Endothelial cell of umbilical vein (primary cell): ENCODE data around the gene NTMT1. TPM values are rescaled to one million over a fixed set of nuclear protein-coding genes. Genes with fewer than 3 reads are reported as not detected.
A peak's percentile ranks its signal among the peaks of the same experiment; 100 is the strongest.

Experiments
- BruUV-seq: library from RNA; stranded (reverse); fragments of 400-500 nt; replicated peaks from 2 replicates; lab custom pipeline; 2021; lab: Mats Ljungman, UMichigan
- CTCF ChIA-PET: fragments of 300-600, 350-600 bp; sonication (Branson Sonifier 250); formaldehyde crosslinking; loops from one replicate; lab custom pipeline; 2021; ENCODE audit warnings: antibody characterized with exemption, inconsistent platforms; lab: Charles Lee
- POLR2A ChIA-PET: fragments of 300-600, 350-600 bp; sonication (Branson Sonifier 250); formaldehyde crosslinking; loops from one replicate; lab custom pipeline; 2021; ENCODE audit warnings: antibody characterized with exemption, inconsistent platforms; lab: Charles Lee
- DNase-seq: peaks from one replicate; pipeline ENCODE4 v3.0.0-alpha.2; 2011; ENCODE audit warnings: low read depth, low spot score
- FAIRE-seq: peaks from 2 replicates; lab custom pipeline; 2011; peaks lifted over from hg19 to GRCh38; lab: Jason Lieb, UNC
- H2AFZ ChIP-seq: 2 replicates; pipeline ENCODE4 v1.6.0; 2012; ENCODE audit warnings: low read depth, low read length, control low read depth, inconsistent platforms
- H3K27ac ChIP-seq: 2 replicates; pipeline ENCODE4 v1.5.1; 2011; ENCODE audit warnings: low read depth, mild to moderate bottlenecking, control low read depth, low read length, moderate library complexity; ENCODE audit not compliant: insufficient read depth
- H3K27me3 ChIP-seq, 2 experiments: 2 replicates each; pipeline versions ENCODE4 v1.6.0 to v1.6.1; 2011; ENCODE audit warnings: low read length in 2 of 2, mixed read lengths in 1 of 2; ENCODE audit not compliant: control insufficient read depth in 2 of 2, insufficient read depth in 2 of 2
- H3K36me3 ChIP-seq, 2 experiments: 2 replicates in 1 of 2; 3 replicates in 1 of 2; pipeline ENCODE4 v1.5.1; 2011; ENCODE audit warnings: low read length in 2 of 2, mild to moderate bottlenecking in 1 of 2, moderate library complexity in 1 of 2; ENCODE audit not compliant: control insufficient read depth in 2 of 2, insufficient read depth in 2 of 2; ENCODE audit errors: extremely low read depth in 1 of 2
- H3K4me1 ChIP-seq: 3 replicates; pipeline ENCODE4 v1.5.1; 2011; ENCODE audit warnings: mild to moderate bottlenecking, low read length; ENCODE audit not compliant: control insufficient read depth, insufficient read depth; ENCODE audit errors: extremely low read depth
- H3K4me2 ChIP-seq: 2 replicates; pipeline ENCODE4 v1.6.1; 2011; ENCODE audit warnings: low read length, control low read depth, mixed read lengths; ENCODE audit not compliant: insufficient read depth
- H3K4me3 ChIP-seq, 3 experiments: fragments of 200-600 bp in 1 of 3; sonication (generic), shearing (Covaris generic) in 1 of 3; replicated peaks in 1 of 3; 2 replicates each; pipeline ENCODE4 v1.5.1; 2011 to 2016; ENCODE audit warnings: control low read depth in 3 of 3, low read length in 3 of 3, mild to moderate bottlenecking in 2 of 3, inconsistent platforms in 1 of 3, low read depth in 1 of 3, moderate library complexity in 1 of 3; ENCODE audit not compliant: insufficient read depth in 1 of 3
- H3K79me2 ChIP-seq: 2 replicates; pipeline ENCODE4 v1.6.0; 2012; ENCODE audit warnings: low read length, inconsistent platforms; ENCODE audit not compliant: control insufficient read depth, insufficient read depth
- H3K9ac ChIP-seq: replicated peaks from 2 replicates; pipeline ENCODE3; 2011; ENCODE audit warnings: low read length, control low read depth; ENCODE audit not compliant: insufficient read depth; ENCODE audit errors: extremely low read depth
- H3K9me1 ChIP-seq: replicated peaks from 3 replicates; pipeline ENCODE4 v1.6.0; 2011; ENCODE audit warnings: mild to moderate bottlenecking, low read length; ENCODE audit not compliant: control insufficient read depth, insufficient read depth; ENCODE audit errors: extremely low read depth
- H3K9me3 ChIP-seq: replicated peaks from 2 replicates; pipeline ENCODE4 v1.5.1; 2012; ENCODE audit warnings: low read length, inconsistent platforms; ENCODE audit not compliant: control insufficient read depth, insufficient read depth
- H4K20me1 ChIP-seq: replicated peaks from 2 replicates; pipeline ENCODE3; 2011; ENCODE audit warnings: mild to moderate bottlenecking, low read length; ENCODE audit not compliant: control insufficient read depth, insufficient read depth; ENCODE audit errors: extremely low read depth
- EZH2 ChIP-seq: IDR thresholded peaks from 2 replicates; pipeline ENCODE4 v1.6.1; 2012; ENCODE audit warnings: borderline replicate concordance, low read depth, mild to moderate bottlenecking, moderate library complexity, low read length, inconsistent platforms; ENCODE audit not compliant: severe bottlenecking
- FOS ChIP-seq: IDR thresholded peaks from 2 replicates; pipeline ENCODE4 v1.6.1; 2011; ENCODE audit warnings: mild to moderate bottlenecking, low read length, moderate library complexity, borderline replicate concordance; ENCODE audit not compliant: insufficient read depth
- GATA2 ChIP-seq: IDR thresholded peaks from 2 replicates; pipeline ENCODE4 v1.7.0; 2011; ENCODE audit warnings: low read depth, mild to moderate bottlenecking, moderate library complexity, mixed read lengths, low read length; ENCODE audit not compliant: insufficient read length, insufficient read depth
- JUN ChIP-seq: IDR thresholded peaks from 2 replicates; pipeline ENCODE4 v1.6.1; 2011; ENCODE audit warnings: borderline replicate concordance, low read depth; ENCODE audit not compliant: insufficient read length, insufficient read depth
- MYC ChIP-seq: IDR thresholded peaks from one replicate; pipeline ENCODE4 v1.6.1; 2011; ENCODE audit warnings: mild to moderate bottlenecking, low read depth, low read length
- POLR2A ChIP-seq: IDR thresholded peaks from 2 replicates; pipeline ENCODE4 v1.6.1; 2012; ENCODE audit warnings: low read depth, mild to moderate bottlenecking, control low read depth, low read length
- POLR2AphosphoS5 ChIP-seq: IDR thresholded peaks from 2 replicates; pipeline ENCODE4 v1.6.1; 2012; ENCODE audit warnings: low read depth, mild to moderate bottlenecking, control low read depth, low read length, moderate library complexity; ENCODE audit not compliant: insufficient read depth
- dilution Hi-C: fragments of 300-500 bp; cut with MboI; formaldehyde crosslinking; loops from one replicate; pipeline ENCODE4 v1.15.0; 2019; ENCODE audit warnings: low sequenced_read_pairs; ENCODE audit not compliant: extremely low pct_ligation_motif_present
- intact Hi-C: fragments of 100-400 bp; cut with micrococcal nuclease; formaldehyde crosslinking; loops from one replicate; pipeline ENCODE4 v1.10.0; 2022
- polyA plus RNA-seq, 4 experiments: library from polyadenylated mRNA; depleted of rRNA in 3 of 4; stranded (reverse) in 3 of 4; unstranded in 1 of 4; fragments of >200 nt; gene quantifications; 2 replicates each; pipeline versions ENCODE4 v1.2.1 to v1.2.3, GENCODE V29; 2011 to 2012; ENCODE audit warnings: missing spikeins in 1 of 4
- total RNA-seq: library from RNA; stranded (reverse); gene quantifications from 2 replicates; pipeline ENCODE4 v1.2.3, GENCODE V29; 2021
- TF ChIP-seq, protein P1 (sequence below), 2 donors: IDR thresholded peaks; 1 replicate in 1 of 2; 2 replicates in 1 of 2; pipeline ENCODE4 v1.5.1; 2011; ENCODE audit warnings: low read length in 2 of 2, mild to moderate bottlenecking in 2 of 2, moderate library complexity in 2 of 2, control low read depth in 1 of 2, inconsistent platforms in 1 of 2, low read depth in 1 of 2; ENCODE audit not compliant: insufficient read depth in 1 of 2; ENCODE audit errors: extremely low read depth in 1 of 2
- TF ChIP-seq, protein P2 (sequence below): IDR thresholded peaks from 2 replicates; pipeline ENCODE4 v1.6.1; 2011; ENCODE audit not compliant: insufficient read depth, insufficient read length

Gene NTMT1
- total and polyA plus RNA-seq, 2 donors (not counting 3 experiments of a cell fraction or from before 2014, with no cell fraction given) = 47.6 to 58.3 TPM

DNA sequence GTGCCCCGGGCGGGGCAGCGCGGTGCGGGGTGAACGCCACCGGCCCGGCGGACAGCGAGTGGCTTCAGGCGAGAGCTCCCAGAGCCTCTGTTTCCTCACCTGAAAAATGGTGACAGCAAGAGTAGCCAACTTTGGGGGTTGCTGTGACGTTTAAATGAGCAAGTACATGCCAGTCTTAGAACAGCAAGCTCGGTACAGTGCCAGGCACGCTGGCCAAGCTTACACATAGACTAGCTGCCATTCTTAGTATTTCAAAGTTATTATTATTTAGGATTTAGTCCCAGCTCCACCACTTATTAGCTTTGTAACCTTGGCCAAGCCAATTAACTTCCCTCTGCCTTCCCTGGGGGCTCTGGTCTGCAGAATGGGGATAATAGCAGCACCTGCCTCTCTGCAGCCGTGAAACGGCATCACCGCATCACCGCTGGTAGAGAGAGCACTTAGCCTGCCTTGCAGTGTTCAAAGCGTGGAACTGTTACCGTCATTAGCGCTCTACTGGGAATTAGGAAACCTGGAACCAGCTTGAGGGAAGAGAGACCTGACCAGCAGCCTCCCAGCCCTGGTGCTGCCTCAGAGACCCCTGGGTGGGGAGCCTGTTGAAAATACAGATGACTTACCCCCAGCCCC is 5.2 kb upstream of the NTMT1 start, which contains the start of gene C9orf50:
Gene C9orf50, minus strand, starts transcription at position 433 of the 627 bp plus-strand sequence. CDS start 527 bp downstream, outside the sequence.
- H3K27ac ChIP-seq = no peak within 1 kb of the TSS

DNA sequence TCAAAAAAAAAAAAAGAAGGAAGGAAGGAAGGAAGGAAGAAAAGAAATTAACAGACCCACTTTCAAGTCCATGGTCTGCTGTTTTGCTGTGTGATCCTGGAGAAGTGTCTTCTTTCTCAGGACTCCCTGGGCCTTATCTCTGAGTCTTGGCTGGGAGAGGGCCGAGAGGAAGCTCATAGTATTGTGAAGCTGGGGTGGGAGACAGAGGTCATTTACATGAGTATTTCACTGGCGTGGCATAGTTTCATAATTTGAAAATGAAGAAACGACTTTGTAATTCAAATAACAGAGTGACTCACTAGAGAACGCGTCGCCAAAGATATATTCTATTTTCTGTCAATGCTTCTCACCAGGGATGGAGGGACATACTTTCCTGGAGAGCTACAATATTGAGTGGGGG is 2.6 kb upstream of the NTMT1 start:
- no peaks in the 10 kb centered on the region for H3K9me3 ChIP-seq
- peaks cover 0 to 6% of the 10 kb centered on the region in 2 experiments for H3K27me3 ChIP-seq
- POLR2A ChIA-PET = interaction anchor here (0.7 kb wide), 1 partner anchor 510 kb away, joined by 7 read pairs; no protein-coding TSS in a partner anchor
- DNase-seq = no peak
- intact Hi-C loops = no loop called here
- no peaks in the 10 kb centered on the region for H4K20me1 ChIP-seq
- H3K4me3 ChIP-seq = no peak overlapping the region
- H3K9me1 ChIP-seq = no peaks in the 10 kb centered on the region
- no peak overlapping the region for H2AFZ ChIP-seq
- H3K9ac ChIP-seq = no peak overlapping the region
- TF ChIP-seq FOS (no peak), MYC (no peak), POLR2AphosphoS5 (no peak), EZH2 (no peak), POLR2A (no peak), GATA2 (no peak), JUN (no peak)
- TF ChIP-seq, protein P1, sequence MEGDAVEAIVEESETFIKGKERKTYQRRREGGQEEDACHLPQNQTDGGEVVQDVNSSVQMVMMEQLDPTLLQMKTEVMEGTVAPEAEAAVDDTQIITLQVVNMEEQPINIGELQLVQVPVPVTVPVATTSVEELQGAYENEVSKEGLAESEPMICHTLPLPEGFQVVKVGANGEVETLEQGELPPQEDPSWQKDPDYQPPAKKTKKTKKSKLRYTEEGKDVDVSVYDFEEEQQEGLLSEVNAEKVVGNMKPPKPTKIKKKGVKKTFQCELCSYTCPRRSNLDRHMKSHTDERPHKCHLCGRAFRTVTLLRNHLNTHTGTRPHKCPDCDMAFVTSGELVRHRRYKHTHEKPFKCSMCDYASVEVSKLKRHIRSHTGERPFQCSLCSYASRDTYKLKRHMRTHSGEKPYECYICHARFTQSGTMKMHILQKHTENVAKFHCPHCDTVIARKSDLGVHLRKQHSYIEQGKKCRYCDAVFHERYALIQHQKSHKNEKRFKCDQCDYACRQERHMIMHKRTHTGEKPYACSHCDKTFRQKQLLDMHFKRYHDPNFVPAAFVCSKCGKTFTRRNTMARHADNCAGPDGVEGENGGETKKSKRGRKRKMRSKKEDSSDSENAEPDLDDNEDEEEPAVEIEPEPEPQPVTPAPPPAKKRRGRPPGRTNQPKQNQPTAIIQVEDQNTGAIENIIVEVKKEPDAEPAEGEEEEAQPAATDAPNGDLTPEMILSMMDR (IDR thresholded peaks at IDR 0.05; ENCODE audit: extremely low read depth in 1 of 2, insufficient read depth in 1 of 2, low read depth in 1 of 2, low read length in 2 of 2) = no peak
- TF ChIP-seq, protein P2, sequence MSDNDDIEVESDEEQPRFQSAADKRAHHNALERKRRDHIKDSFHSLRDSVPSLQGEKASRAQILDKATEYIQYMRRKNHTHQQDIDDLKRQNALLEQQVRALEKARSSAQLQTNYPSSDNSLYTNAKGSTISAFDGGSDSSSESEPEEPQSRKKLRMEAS = no peak
- BruUV-seq = no TSS peak
- no peaks in the 10 kb centered on the region for H3K36me3 ChIP-seq
- no peak overlapping the region for H3K27ac ChIP-seq
- H3K4me1 ChIP-seq = peaks cover 16% of the 10 kb centered on the region
- peaks cover 21% of the 10 kb centered on the region for H3K79me2 ChIP-seq
- dilution Hi-C loops = no loop called here
- CTCF ChIA-PET = interaction anchor here (1.2 to 7.5 kb wide), 9 partner anchors 9 to 511 kb away, joined by 3 to 232 read pairs (median 27); partner anchors contain the start of genes CRAT and PTPA
- FAIRE-seq = no peak
- H3K4me2 ChIP-seq = no peak overlapping the region

More for the DNA sequence above, 5.2 kb upstream of the NTMT1 start, which contains the start of gene C9orf50:
- TF ChIP-seq GATA2 (no peak), POLR2A (no peak), FOS (no peak), EZH2 (peak; percentile 13), JUN (no peak), MYC (no peak)
- TF ChIP-seq, protein P2 = no peak
- Histone ChIP-seq H3K27me3 (peaks cover 0 to 6% of the 10 kb centered on the region in 2 experiments), H3K4me2 (peak within 1 kb of the TSS; percentile 51), H3K9me3 (no peaks in the 10 kb centered on the region), H3K9me1 (no peaks in the 10 kb centered on the region), H4K20me1 (no peaks in the 10 kb centered on the region), H2AFZ (peak within 1 kb of the TSS; percentile 9), H3K4me1 (no peaks in the 10 kb centered on the region), H3K9ac (peak within 1 kb of the TSS; percentile 20), H3K79me2 (no peaks in the 10 kb centered on the region), H3K36me3 (no peaks in the 10 kb centered on the region), H3K4me3 (peak within 1 kb of the TSS in 2 of 3 experiments; percentile 15 to 25)
- intact Hi-C loops (no loop called here), dilution Hi-C loops (no loop called here)
- BruUV-seq = no TSS peak
- FAIRE-seq (no peak), DNase-seq (no peak)
- POLR2A ChIA-PET = interaction anchor here (1.2 kb wide), 1 partner anchor 443 kb away, joined by 3 read pairs; the partner anchor contains the start of gene IER5L
- CTCF ChIA-PET = interaction anchor here (1.0 to 7.5 kb wide), 8 partner anchors 9 to 490 kb away, joined by 3 to 232 read pairs (median 10); no protein-coding TSS in a partner anchor
